A549 (cell line): ENCODE results near the gene TMEM87B.

ENCODE experiments used
- CEBPB ChIP-seq, 2 experiments: fragments of >200 bp in 1 of 2; sonication (Bioruptor Twin) in 1 of 2; formaldehyde crosslinking in 1 of 2; IDR thresholded peaks; 2 replicates each; pipeline ENCODE4 v1.6.1; 2012 to 2016
- CTCF ChIP-seq: fragments of >200 bp; sonication (Bioruptor Twin); formaldehyde crosslinking; IDR thresholded peaks from 3 replicates; pipeline ENCODE4 v1.5.1; 2016
- FOSL2 ChIP-seq, 2 experiments: fragments of 450-650 bp in 1 of 2; fragments of >200 bp in 1 of 2; sonication (Bioruptor Twin) in 1 of 2; formaldehyde crosslinking; IDR thresholded peaks; 2 replicates each; pipeline versions ENCODE4 v1.5.0 to v1.6.1; 2016 to 2020; ENCODE audit warnings: mild to moderate bottlenecking in 1 of 2, moderate library complexity in 1 of 2
- HDAC2 ChIP-seq: fragments of 200-600 bp; sonication (generic); IDR thresholded peaks from 2 replicates; pipeline ENCODE4 v1.6.1; 2016
- SMC3 ChIP-seq: fragments of >200 bp; sonication (Bioruptor Twin); formaldehyde crosslinking; IDR thresholded peaks from 3 replicates; pipeline ENCODE4 v1.6.1; 2018; ENCODE audit warnings: inconsistent platforms

DNA sequence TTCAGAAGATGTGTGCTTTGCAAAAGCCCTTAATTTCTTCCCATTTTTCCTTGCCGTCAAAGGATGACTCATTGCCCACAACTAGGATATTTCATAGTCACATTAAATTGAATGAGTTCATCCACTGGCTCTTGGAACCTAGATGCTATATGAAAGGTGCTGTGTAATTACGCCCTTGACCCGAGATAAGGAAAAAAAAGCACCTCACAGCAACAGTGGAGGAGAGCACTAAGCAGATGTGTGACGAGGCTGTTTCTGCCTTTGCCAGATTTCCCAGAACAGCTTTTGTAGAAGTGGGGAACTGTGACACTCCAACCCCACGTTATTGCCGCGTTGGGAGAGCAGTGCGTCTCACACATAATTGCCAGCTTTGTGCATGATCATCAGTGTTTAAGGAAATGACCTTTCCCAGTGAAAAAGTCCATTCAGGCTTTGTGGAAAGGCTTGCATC lies 33.3 kb upstream of the TMEM87B start:
- TF ChIP-seq CTCF (no peak), CEBPB (IDR thresholded peaks at IDR 0.05) (no peak), FOSL2 (IDR thresholded peaks at IDR 0.05) (no peak), FOSL2 (CRISPR knock-in tag; IDR thresholded peaks at IDR 0.05) (peak; percentile 30; the same call in 1 of the 2 replicates), HDAC2 (no peak), SMC3 (no peak)
